GM23338 (cell line): Measurements from ENCODE around the gene NRL.

Experiments
- CTCF ChIP-seq, 2 experiments: fragments of 200-600 bp in 1 of 2; sonication (generic) in 1 of 2; conservative IDR thresholded peaks; 2 replicates each; pipeline versions ENCODE4 v1.5.1 to v1.6.1; 2016 to 2017; ENCODE audit warnings: antibody characterized with exemption in 2 of 2, low read depth in 2 of 2, mild to moderate bottlenecking in 2 of 2, moderate library complexity in 1 of 2
- EZH2 ChIP-seq: fragments of 200-600 bp; sonication (generic); IDR thresholded peaks from one replicate; pipeline ENCODE4 v1.8.0; 2017; ENCODE audit warnings: antibody characterized with exemption, mild to moderate bottlenecking, low read depth; ENCODE audit not compliant: unreplicated experiment
- POLR2AphosphoS5 ChIP-seq: IDR thresholded peaks from 2 replicates; pipeline ENCODE4 v1.6.1; 2016; ENCODE audit warnings: antibody characterized with exemption, low read depth

- TF ChIP-seq CTCF (conservative IDR thresholded peaks at IDR 0.05; ENCODE audit: low read depth in 2 of 2) (no peak), POLR2AphosphoS5 (no peak), EZH2 (no peak)
These were observed 19.0 kb upstream of the NRL start for GRCh38 chr14:24133735-24134134.
